ENCODE data around the gene FIGNL2.
A peak's percentile ranks its signal among the peaks of the same experiment; 100 is the strongest.

Gene FIGNL2

GRCh38 chr12:51813931-51814310, 34.6 kb downstream of the FIGNL2 start:
- Histone ChIP-seq H3K27ac (no peak overlapping the region), H3K79me2 (no peaks in the 10 kb centered on the region), H3K27me3 (ENCODE audit: control insufficient read depth, insufficient read depth, low read length) (no peaks in the 10 kb centered on the region), H3K36me3 (ENCODE audit: control insufficient read depth, insufficient read depth, low read length) (no peaks in the 10 kb centered on the region), H3K9me3 (ENCODE audit: control insufficient read depth, low read length) (no peaks in the 10 kb centered on the region), H3K4me2 (ENCODE audit: low read length) (peak overlapping the region; percentile 73), H2AFZ (peak overlapping the region; percentile 85), H3K9ac (no peak overlapping the region), H3K4me3 (ENCODE audit: low read depth, low read length) (peak overlapping the region; percentile 31), H3K4me1 (peaks cover 2% of the 10 kb centered on the region)
- TF ChIP-seq, protein P1, sequence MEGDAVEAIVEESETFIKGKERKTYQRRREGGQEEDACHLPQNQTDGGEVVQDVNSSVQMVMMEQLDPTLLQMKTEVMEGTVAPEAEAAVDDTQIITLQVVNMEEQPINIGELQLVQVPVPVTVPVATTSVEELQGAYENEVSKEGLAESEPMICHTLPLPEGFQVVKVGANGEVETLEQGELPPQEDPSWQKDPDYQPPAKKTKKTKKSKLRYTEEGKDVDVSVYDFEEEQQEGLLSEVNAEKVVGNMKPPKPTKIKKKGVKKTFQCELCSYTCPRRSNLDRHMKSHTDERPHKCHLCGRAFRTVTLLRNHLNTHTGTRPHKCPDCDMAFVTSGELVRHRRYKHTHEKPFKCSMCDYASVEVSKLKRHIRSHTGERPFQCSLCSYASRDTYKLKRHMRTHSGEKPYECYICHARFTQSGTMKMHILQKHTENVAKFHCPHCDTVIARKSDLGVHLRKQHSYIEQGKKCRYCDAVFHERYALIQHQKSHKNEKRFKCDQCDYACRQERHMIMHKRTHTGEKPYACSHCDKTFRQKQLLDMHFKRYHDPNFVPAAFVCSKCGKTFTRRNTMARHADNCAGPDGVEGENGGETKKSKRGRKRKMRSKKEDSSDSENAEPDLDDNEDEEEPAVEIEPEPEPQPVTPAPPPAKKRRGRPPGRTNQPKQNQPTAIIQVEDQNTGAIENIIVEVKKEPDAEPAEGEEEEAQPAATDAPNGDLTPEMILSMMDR (IDR thresholded peaks at IDR 0.05), result no peak

DNA sequence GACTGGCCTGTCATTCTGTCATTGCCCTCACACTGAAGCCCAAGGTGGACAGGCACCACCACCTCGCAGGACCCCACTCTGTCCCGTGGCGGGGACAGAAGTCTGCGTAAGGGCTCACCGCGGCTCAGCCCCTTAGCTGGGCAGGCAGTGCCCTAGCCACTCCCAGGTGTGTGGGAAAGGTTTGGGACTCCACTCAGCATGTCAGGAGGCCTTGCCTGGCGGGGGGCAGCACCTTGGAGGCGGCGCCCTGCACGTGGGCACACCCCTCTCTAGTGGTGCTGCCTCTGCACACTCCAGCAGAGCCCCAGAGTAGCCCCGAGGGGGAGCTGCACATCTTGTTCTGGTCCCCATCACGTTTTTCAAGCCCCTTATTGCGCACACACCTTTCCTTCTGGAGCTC, 35.6 kb downstream of the FIGNL2 start:
- Histone ChIP-seq H3K4me3 (ENCODE audit: low read depth, low read length) (no peak overlapping the region), H3K27me3 (ENCODE audit: control insufficient read depth, insufficient read depth, low read length) (no peaks in the 10 kb centered on the region), H3K9ac (no peak overlapping the region), H3K9me3 (ENCODE audit: control insufficient read depth, low read length) (no peaks in the 10 kb centered on the region), H3K36me3 (ENCODE audit: control insufficient read depth, insufficient read depth, low read length) (no peaks in the 10 kb centered on the region), H3K4me1 (peaks cover 4% of the 10 kb centered on the region), H2AFZ (no peak overlapping the region), H3K79me2 (no peaks in the 10 kb centered on the region), H3K27ac (no peak overlapping the region), H3K4me2 (ENCODE audit: low read length) (no peak overlapping the region)
- TF ChIP-seq, protein P1 (IDR thresholded peaks at IDR 0.05), result no peak

DNA sequence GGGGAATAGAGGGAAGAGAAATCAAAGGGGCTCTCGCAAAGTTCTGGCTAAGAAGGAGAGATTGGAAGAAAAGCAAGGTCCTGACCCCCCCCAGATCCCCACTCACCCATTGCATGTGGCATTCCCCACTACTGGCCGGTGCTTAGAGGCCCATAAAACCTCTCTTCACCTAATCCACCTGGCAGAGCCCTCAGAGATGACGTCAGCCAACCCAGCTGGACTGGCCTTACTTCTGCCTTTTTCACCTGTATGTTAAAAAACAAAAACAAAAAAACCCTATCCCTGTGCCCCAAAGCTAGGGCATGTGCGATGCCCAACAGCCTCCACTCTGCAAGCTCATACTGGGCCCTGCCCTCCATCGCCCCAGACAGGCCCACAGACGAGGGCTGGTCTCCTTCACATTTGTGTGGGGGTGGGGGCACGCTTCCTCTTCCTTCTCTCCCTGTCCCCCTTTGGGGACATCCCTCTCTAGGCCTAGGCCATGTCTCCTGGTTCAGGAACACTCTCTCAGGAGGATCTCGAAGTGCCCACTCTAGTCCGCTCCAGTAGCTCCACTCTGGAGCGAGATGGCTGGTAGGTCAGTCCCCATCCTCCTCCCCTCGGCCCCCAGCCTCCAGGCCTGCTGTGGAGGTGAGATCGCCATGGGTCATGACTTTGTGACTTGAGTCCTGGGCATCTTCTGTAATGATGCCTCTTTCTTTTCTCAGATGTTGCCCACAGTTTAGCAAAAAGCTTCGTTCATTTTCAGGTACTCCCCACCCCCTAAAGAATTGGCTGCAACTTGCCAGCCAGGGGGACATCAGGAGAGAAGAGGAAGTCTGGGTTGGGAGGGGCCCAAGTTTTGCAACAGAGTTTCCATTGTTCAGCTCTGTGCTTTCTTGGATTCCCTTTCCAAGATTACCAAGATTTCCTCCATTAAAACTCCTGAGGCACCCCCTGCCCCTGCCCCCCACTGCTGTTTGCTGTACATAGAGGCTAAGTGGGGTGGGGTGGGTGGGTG, 37.0 kb downstream of the FIGNL2 start:
- Histone ChIP-seq H3K36me3 (ENCODE audit: control insufficient read depth, insufficient read depth, low read length) (no peaks in the 10 kb centered on the region), H3K79me2 (no peaks in the 10 kb centered on the region), H2AFZ (no peak overlapping the region), H3K4me2 (ENCODE audit: low read length) (no peak overlapping the region), H3K9ac (no peak overlapping the region), H3K4me3 (ENCODE audit: low read depth, low read length) (no peak overlapping the region), H3K4me1 (peaks cover 4% of the 10 kb centered on the region), H3K27ac (no peak overlapping the region), H3K9me3 (ENCODE audit: control insufficient read depth, low read length) (no peaks in the 10 kb centered on the region), H3K27me3 (ENCODE audit: control insufficient read depth, insufficient read depth, low read length) (no peaks in the 10 kb centered on the region)
- TF ChIP-seq, protein P1 (IDR thresholded peaks at IDR 0.05), result no peak

- Histone ChIP-seq H3K9ac (no peak overlapping the region), H3K4me1 (peaks cover 4% of the 10 kb centered on the region), H3K79me2 (no peaks in the 10 kb centered on the region), H3K4me3 (ENCODE audit: low read depth, low read length) (no peak overlapping the region), H3K9me3 (ENCODE audit: control insufficient read depth, low read length) (no peaks in the 10 kb centered on the region), H3K27ac (no peak overlapping the region), H3K4me2 (ENCODE audit: low read length) (no peak overlapping the region), H2AFZ (no peak overlapping the region), H3K27me3 (ENCODE audit: control insufficient read depth, insufficient read depth, low read length) (no peaks in the 10 kb centered on the region), H3K36me3 (ENCODE audit: control insufficient read depth, insufficient read depth, low read length) (no peaks in the 10 kb centered on the region)
- TF ChIP-seq, protein P1 (IDR thresholded peaks at IDR 0.05), result no peak
Measured at GRCh38 chr12:51809193-51809592, 39.3 kb downstream of the FIGNL2 start.

Data from parathyroid adenoma (tissue), 2 donors.